ENCODE measurements around the gene KCNK13.

KCNK13 gene

GRCh38 chr14:90039253-90040010 is 22.4 kb upstream of the KCNK13 start:
- TF ChIP-seq CREB1 (IDR thresholded peaks at IDR 0.05; ENCODE audit: low read depth) = no peak
- no peak for TF ChIP-seq USF1 (IDR thresholded peaks at IDR 0.05)
- no peak for TF ChIP-seq EGR1 (IDR thresholded peaks at IDR 0.05)
- no peak for TF ChIP-seq NFIC (IDR thresholded peaks at IDR 0.05)
- no peak for TF ChIP-seq REST (IDR thresholded peaks at IDR 0.05; ENCODE audit: low read depth)
- no peak for TF ChIP-seq RAD21 (IDR thresholded peaks at IDR 0.05; ENCODE audit: low read depth)
- no peak for TF ChIP-seq MAX (IDR thresholded peaks at IDR 0.05)
- no peak for TF ChIP-seq TAF1 (IDR thresholded peaks at IDR 0.05; ENCODE audit: low read depth)
- TF ChIP-seq TCF12 (IDR thresholded peaks at IDR 0.05; ENCODE audit: low read depth) = no peak
- TF ChIP-seq YY1 (IDR thresholded peaks at IDR 0.05; ENCODE audit: low read depth) = no peak
- TF ChIP-seq EP300 (IDR thresholded peaks at IDR 0.05; ENCODE audit: borderline replicate concordance) = no peak
- TF ChIP-seq ZBTB7A (IDR thresholded peaks at IDR 0.05; ENCODE audit: low read depth) = no peak

- TF ChIP-seq NFIC (IDR thresholded peaks at IDR 0.05) (peak; percentile 34; the same call in 1 of the 2 replicates), USF1 (IDR thresholded peaks at IDR 0.05) (no peak)
Measured at GRCh38 chr14:90040411-90040810, 21.4 kb upstream of the KCNK13 start.

- TF ChIP-seq FOXM1 (IDR thresholded peaks at IDR 0.05; ENCODE audit: borderline replicate concordance, low read depth) (no peak), YY1 (IDR thresholded peaks at IDR 0.05; ENCODE audit: low read depth) (no peak), NFIC (IDR thresholded peaks at IDR 0.05) (no peak), RAD21 (IDR thresholded peaks at IDR 0.05; ENCODE audit: low read depth) (no peak), TEAD4 (IDR thresholded peaks at IDR 0.05) (no peak), TCF12 (IDR thresholded peaks at IDR 0.05; ENCODE audit: low read depth) (no peak), TAF1 (IDR thresholded peaks at IDR 0.05; ENCODE audit: low read depth) (no peak), CEBPB (IDR thresholded peaks at IDR 0.05) (no peak)
Measured at GRCh38 chr14:90042496-90043252, 19.1 kb upstream of the KCNK13 start.

- TF ChIP-seq EGR1 (IDR thresholded peaks at IDR 0.05) (no peak), NFIC (IDR thresholded peaks at IDR 0.05) (no peak), USF1 (IDR thresholded peaks at IDR 0.05) (no peak), RAD21 (IDR thresholded peaks at IDR 0.05; ENCODE audit: low read depth) (no peak), CEBPB (IDR thresholded peaks at IDR 0.05) (no peak)
Measured at GRCh38 chr14:90045616-90046015, 16.2 kb upstream of the KCNK13 start.

GRCh38 chr14:90049390-90049789 is 12.4 kb upstream of the KCNK13 start:
- TF ChIP-seq ZBTB7A (IDR thresholded peaks at IDR 0.05; ENCODE audit: low read depth) (no peak), USF1 (IDR thresholded peaks at IDR 0.05) (no peak), CREB1 (IDR thresholded peaks at IDR 0.05; ENCODE audit: low read depth) (no peak), TCF12 (IDR thresholded peaks at IDR 0.05; ENCODE audit: low read depth) (no peak), EP300 (IDR thresholded peaks at IDR 0.05; ENCODE audit: borderline replicate concordance) (no peak), MAX (IDR thresholded peaks at IDR 0.05) (no peak), FOXM1 (IDR thresholded peaks at IDR 0.05; ENCODE audit: borderline replicate concordance, low read depth) (no peak), TAF1 (IDR thresholded peaks at IDR 0.05; ENCODE audit: low read depth) (no peak), TEAD4 (IDR thresholded peaks at IDR 0.05) (no peak), CEBPB (IDR thresholded peaks at IDR 0.05) (no peak)

GRCh38 chr14:90050271-90050670 is 11.5 kb upstream of the KCNK13 start:
- no peak for TF ChIP-seq TCF12 (IDR thresholded peaks at IDR 0.05; ENCODE audit: low read depth)
- no peak for TF ChIP-seq ZBTB7A (IDR thresholded peaks at IDR 0.05; ENCODE audit: low read depth)
- no peak for TF ChIP-seq RAD21 (IDR thresholded peaks at IDR 0.05; ENCODE audit: low read depth)
- no peak for TF ChIP-seq TEAD4 (IDR thresholded peaks at IDR 0.05)
- no peak for TF ChIP-seq MAX (IDR thresholded peaks at IDR 0.05)
- no peak for TF ChIP-seq REST (IDR thresholded peaks at IDR 0.05; ENCODE audit: low read depth)
- no peak for TF ChIP-seq FOXM1 (IDR thresholded peaks at IDR 0.05; ENCODE audit: borderline replicate concordance, low read depth)
- TF ChIP-seq NFIC (IDR thresholded peaks at IDR 0.05) = no peak
- no peak for TF ChIP-seq CEBPB (IDR thresholded peaks at IDR 0.05)
- TF ChIP-seq TAF1 (IDR thresholded peaks at IDR 0.05; ENCODE audit: low read depth) = no peak
- TF ChIP-seq EGR1 (IDR thresholded peaks at IDR 0.05) = no peak
- TF ChIP-seq CREB1 (IDR thresholded peaks at IDR 0.05; ENCODE audit: low read depth) = no peak
- TF ChIP-seq USF1 (IDR thresholded peaks at IDR 0.05) = no peak
- no peak for TF ChIP-seq YY1 (IDR thresholded peaks at IDR 0.05; ENCODE audit: low read depth)
- TF ChIP-seq EP300 (IDR thresholded peaks at IDR 0.05; ENCODE audit: borderline replicate concordance) = no peak
